ENCODE data around the gene CORIN. TPM values are rescaled to one million over a fixed set of nuclear protein-coding genes. Genes with fewer than 3 reads are reported as not detected.

Gene CORIN
- total and polyA plus RNA-seq, 7 donors: under 0.01 to 2.5 (median 0.34) TPM

GRCh38 chr4:47729131-47729680 lies 108.7 kb downstream of the CORIN start:
- TF ChIP-seq POLR2AphosphoS5 (IDR thresholded peaks at IDR 0.05): no peak
- no peak for TF ChIP-seq EP300 (IDR thresholded peaks at IDR 0.05)
- TF ChIP-seq CTCF (IDR thresholded peaks at IDR 0.05): no peak
- TF ChIP-seq POLR2A (IDR thresholded peaks at IDR 0.05): no peak
- no peaks in the 10 kb centered on the region for H3K9me3 ChIP-seq
- no peak overlapping the region for H3K27ac ChIP-seq
- no peaks in the 10 kb centered on the region for H3K27me3 ChIP-seq
- no peak for DNase-seq
- intact Hi-C loops (cut with DNase I): no loop called here
- no peak overlapping the region for H3K4me3 ChIP-seq
- H3K4me1 ChIP-seq: no peaks in the 10 kb centered on the region
- 72 to 82% methylated on average over 6 of the region's 6 CpGs for WGBS, 2 donors
- H3K36me3 ChIP-seq: no peaks in the 10 kb centered on the region

GRCh38 chr4:47721892-47722575 lies 115.8 kb downstream of the CORIN start:
- Histone ChIP-seq H3K27ac (no peak overlapping the region), H3K4me1 (no peaks in the 10 kb centered on the region), H3K4me3 (no peak overlapping the region), H3K27me3 (no peaks in the 10 kb centered on the region), H3K9me3 (no peaks in the 10 kb centered on the region), H3K36me3 (no peaks in the 10 kb centered on the region)
- intact Hi-C loops (cut with DNase I): no loop called here
- WGBS, 2 donors: 78 to 82% methylated on average over 5 of the region's 5 CpGs
- no peak for TF ChIP-seq CTCF (IDR thresholded peaks at IDR 0.05)
- TF ChIP-seq POLR2A (IDR thresholded peaks at IDR 0.05): no peak
- TF ChIP-seq EP300 (IDR thresholded peaks at IDR 0.05): no peak
- TF ChIP-seq POLR2AphosphoS5 (IDR thresholded peaks at IDR 0.05): no peak
- no peak for DNase-seq

- intact Hi-C loops (cut with DNase I): no loop called here
- Histone ChIP-seq H3K27me3 (no peaks in the 10 kb centered on the region), H3K4me1 (no peaks in the 10 kb centered on the region), H3K36me3 (no peaks in the 10 kb centered on the region), H3K4me3 (no peak overlapping the region), H3K27ac (no peak overlapping the region), H3K9me3 (no peaks in the 10 kb centered on the region)
- no peak for TF ChIP-seq CTCF (IDR thresholded peaks at IDR 0.05)
- no peak for TF ChIP-seq EP300 (IDR thresholded peaks at IDR 0.05)
- no peak for TF ChIP-seq POLR2A (IDR thresholded peaks at IDR 0.05)
- no peak for TF ChIP-seq POLR2AphosphoS5 (IDR thresholded peaks at IDR 0.05)
- 88 to 91% methylated on average over 6 of the region's 6 CpGs for WGBS, 2 donors
- DNase-seq: no peak
Measured at GRCh38 chr4:47721485-47721884, 116.4 kb downstream of the CORIN start.

- no peak for DNase-seq
- Histone ChIP-seq H3K4me1 (no peaks in the 10 kb centered on the region), H3K27me3 (no peaks in the 10 kb centered on the region), H3K36me3 (no peaks in the 10 kb centered on the region), H3K27ac (no peak overlapping the region), H3K9me3 (no peaks in the 10 kb centered on the region), H3K4me3 (no peak overlapping the region)
- no peak for TF ChIP-seq POLR2AphosphoS5 (IDR thresholded peaks at IDR 0.05)
- TF ChIP-seq EP300 (IDR thresholded peaks at IDR 0.05): no peak
- TF ChIP-seq POLR2A (IDR thresholded peaks at IDR 0.05): no peak
- TF ChIP-seq CTCF (IDR thresholded peaks at IDR 0.05): no peak
- intact Hi-C loops (cut with DNase I): no loop called here
- 85 to 91% methylated on average over 2 of the region's 2 CpGs for WGBS, 2 donors
Measured at GRCh38 chr4:47720787-47721186, 117.1 kb downstream of the CORIN start.
